Stomach (tissue), 4 donors: Measurements from ENCODE around the gene BUD13.

Experiments used
- EP300 ChIP-seq: sonication (generic); formaldehyde crosslinking; IDR thresholded peaks from one replicate; pipeline ENCODE4 v1.6.1; 2017; ENCODE audit warnings: antibody characterized with exemption
- POLR2A ChIP-seq, 4 donors: fragments of 450-650 bp; IDR thresholded peaks; one replicate each; pipeline ENCODE4 v1.6.1; 2016; ENCODE audit warnings: antibody characterized with exemption in 4 of 4, control low read depth in 2 of 4, mild to moderate bottlenecking in 1 of 4, moderate library complexity in 1 of 4
- TF ChIP-seq, protein P1 (sequence below), 7 experiments: fragments of 450-650 bp in 4 of 7; fragments of 200-600 bp in 3 of 7; sonication (generic) in 3 of 7; IDR thresholded peaks; one replicate each; pipeline ENCODE4 v1.5.1; 2016 to 2019; ENCODE audit warnings: antibody characterized with exemption in 7 of 7, control low read depth in 2 of 7, mild to moderate bottlenecking in 1 of 7

GRCh38 chr11:116707161-116707629, 65.6 kb downstream of the BUD13 start:
- TF ChIP-seq POLR2A (IDR thresholded peaks at IDR 0.05) (no peak), EP300 (no peak)
- TF ChIP-seq, protein P1, sequence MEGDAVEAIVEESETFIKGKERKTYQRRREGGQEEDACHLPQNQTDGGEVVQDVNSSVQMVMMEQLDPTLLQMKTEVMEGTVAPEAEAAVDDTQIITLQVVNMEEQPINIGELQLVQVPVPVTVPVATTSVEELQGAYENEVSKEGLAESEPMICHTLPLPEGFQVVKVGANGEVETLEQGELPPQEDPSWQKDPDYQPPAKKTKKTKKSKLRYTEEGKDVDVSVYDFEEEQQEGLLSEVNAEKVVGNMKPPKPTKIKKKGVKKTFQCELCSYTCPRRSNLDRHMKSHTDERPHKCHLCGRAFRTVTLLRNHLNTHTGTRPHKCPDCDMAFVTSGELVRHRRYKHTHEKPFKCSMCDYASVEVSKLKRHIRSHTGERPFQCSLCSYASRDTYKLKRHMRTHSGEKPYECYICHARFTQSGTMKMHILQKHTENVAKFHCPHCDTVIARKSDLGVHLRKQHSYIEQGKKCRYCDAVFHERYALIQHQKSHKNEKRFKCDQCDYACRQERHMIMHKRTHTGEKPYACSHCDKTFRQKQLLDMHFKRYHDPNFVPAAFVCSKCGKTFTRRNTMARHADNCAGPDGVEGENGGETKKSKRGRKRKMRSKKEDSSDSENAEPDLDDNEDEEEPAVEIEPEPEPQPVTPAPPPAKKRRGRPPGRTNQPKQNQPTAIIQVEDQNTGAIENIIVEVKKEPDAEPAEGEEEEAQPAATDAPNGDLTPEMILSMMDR (IDR thresholded peaks at IDR 0.05) = no peak
